ENCODE results near the gene OVCA2. TPM values are rescaled to one million over a fixed set of nuclear protein-coding genes. Genes with fewer than 3 reads are reported as not detected.

Gene OVCA2
- total RNA-seq, 1 experiment from 2014 or later = 35.4 TPM

GRCh38 chr17:2023692-2024571, 17.9 kb upstream of the OVCA2 start:
- Histone ChIP-seq H3K4me2 (peak overlapping the region; percentile 96), H3F3A (ENCODE audit: insufficient read depth, low read depth) (peaks cover 16% of the 10 kb centered on the region; the same call in 1 of the 2 replicates), H3K4me3 (peak overlapping the region; percentile 68; the same call in 1 of the 2 replicates), H3K4me1 (replicated peaks; ENCODE audit: insufficient read depth) (peaks cover 7% of the 10 kb centered on the region; the same call in 1 of the 2 replicates), H2AFZ (no peak overlapping the region), H3K9me3 (ENCODE audit: insufficient read depth, low read depth) (no peaks in the 10 kb centered on the region), H4K20me1 (ENCODE audit: insufficient read depth) (no peaks in the 10 kb centered on the region), H3K27me3 (ENCODE audit: insufficient read depth, low read depth) (peaks cover 39% of the 10 kb centered on the region), H3K9me2 (ENCODE audit: insufficient read depth) (no peaks in the 10 kb centered on the region), H3K27ac (no peak overlapping the region), H3K36me3 (ENCODE audit: low read depth) (no peaks in the 10 kb centered on the region), H3K79me2 (ENCODE audit: low read depth) (no peaks in the 10 kb centered on the region)
- intact Hi-C loops (cut with micrococcal nuclease; ENCODE audit: unreplicated experiment) = no loop called here
- TF ChIP-seq CTCF (conservative IDR thresholded peaks at IDR 0.05) = no peak
- TF ChIP-seq EZH2 (IDR thresholded peaks at IDR 0.05; ENCODE audit: low read depth) = no peak
- DNase-seq = peak; percentile 34 to 35
- CTCF ChIA-PET = interaction anchor here (0.6 to 1.1 kb wide), 3 partner anchors 10 to 154 kb away, joined by 3 to 8 read pairs (median 3); no protein-coding TSS in a partner anchor
- no TSS peak for BruUV-seq (replicated peaks)
- POLR2A ChIA-PET (ENCODE audit: unreplicated experiment) = interaction anchor here (0.6 kb wide), 1 partner anchor 1220 kb away, joined by 10 read pairs; no protein-coding TSS in a partner anchor

DNA sequence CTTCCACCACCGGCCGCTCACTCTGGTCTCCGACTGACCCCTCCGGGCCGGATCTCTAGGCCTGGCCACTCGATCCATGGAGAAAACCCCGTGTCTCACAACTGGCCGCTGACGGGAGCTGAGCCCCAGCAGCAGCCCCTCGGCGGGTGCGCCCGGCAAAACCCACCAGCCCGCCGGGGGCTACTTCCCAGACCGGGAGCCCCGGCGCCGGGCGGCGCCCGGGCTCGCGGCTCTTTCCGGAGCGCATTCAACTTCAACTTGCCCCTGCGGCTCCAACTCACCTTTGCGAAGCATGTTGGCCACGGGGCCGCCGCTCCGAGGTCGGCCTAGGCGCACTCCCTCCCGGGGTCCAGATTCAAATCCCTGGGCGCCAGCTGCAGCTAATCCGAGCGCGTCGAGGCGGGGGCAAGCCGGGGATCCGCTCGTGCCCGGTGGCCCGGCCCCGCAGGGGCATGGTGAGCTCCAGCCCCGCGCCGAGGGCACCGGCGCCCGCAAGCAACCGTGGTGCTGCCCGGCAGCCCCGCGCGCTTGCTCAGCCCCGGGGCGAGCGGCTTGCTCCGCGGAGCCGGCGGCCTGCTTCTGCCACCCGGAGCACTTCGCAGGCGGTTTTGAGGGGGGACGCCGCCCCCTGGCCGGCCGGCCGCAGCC, 17.1 kb upstream of the OVCA2 start:
- H3K4me3 ChIP-seq = peak overlapping the region; percentile 68; the same call in 1 of the 2 replicates
- H3K36me3 ChIP-seq (ENCODE audit: low read depth) = no peaks in the 10 kb centered on the region
- peak overlapping the region; percentile 89 for H2AFZ ChIP-seq
- H3K27me3 ChIP-seq (ENCODE audit: insufficient read depth, low read depth) = peaks cover 31% of the 10 kb centered on the region
- CTCF ChIA-PET = interaction anchor here (1.1 to 2.0 kb wide), 3 partner anchors 11 to 115 kb away, joined by 3 to 31 read pairs (median 3); no protein-coding TSS in a partner anchor
- H3K27ac ChIP-seq = no peak overlapping the region
- TF ChIP-seq EZH2 (IDR thresholded peaks at IDR 0.05; ENCODE audit: low read depth) (no peak; the same call in 1 of the 2 replicates), CTCF (conservative IDR thresholded peaks at IDR 0.05) (no peak)
- no TSS peak for BruUV-seq (replicated peaks)
- no peaks in the 10 kb centered on the region for H3K9me2 ChIP-seq (ENCODE audit: insufficient read depth)
- intact Hi-C loops (cut with micrococcal nuclease; ENCODE audit: unreplicated experiment) = no loop called here
- H3K4me1 ChIP-seq (replicated peaks; ENCODE audit: insufficient read depth) = peaks cover 10% of the 10 kb centered on the region; the same call in 1 of the 2 replicates
- peak in 1 of 2 experiments; percentile 27 for DNase-seq
- POLR2A ChIA-PET (ENCODE audit: unreplicated experiment) = interaction anchor here (0.5 kb wide), 1 partner anchor 779 kb away, joined by 3 read pairs; no protein-coding TSS in a partner anchor
- H3K9me3 ChIP-seq (ENCODE audit: insufficient read depth, low read depth) = no peaks in the 10 kb centered on the region
- H3K4me2 ChIP-seq = peak overlapping the region; percentile 96
- H3K79me2 ChIP-seq (ENCODE audit: low read depth) = no peaks in the 10 kb centered on the region
- H3F3A ChIP-seq (ENCODE audit: insufficient read depth, low read depth) = peaks cover 16% of the 10 kb centered on the region; the same call in 1 of the 2 replicates
- H4K20me1 ChIP-seq (ENCODE audit: insufficient read depth) = no peaks in the 10 kb centered on the region

DNA sequence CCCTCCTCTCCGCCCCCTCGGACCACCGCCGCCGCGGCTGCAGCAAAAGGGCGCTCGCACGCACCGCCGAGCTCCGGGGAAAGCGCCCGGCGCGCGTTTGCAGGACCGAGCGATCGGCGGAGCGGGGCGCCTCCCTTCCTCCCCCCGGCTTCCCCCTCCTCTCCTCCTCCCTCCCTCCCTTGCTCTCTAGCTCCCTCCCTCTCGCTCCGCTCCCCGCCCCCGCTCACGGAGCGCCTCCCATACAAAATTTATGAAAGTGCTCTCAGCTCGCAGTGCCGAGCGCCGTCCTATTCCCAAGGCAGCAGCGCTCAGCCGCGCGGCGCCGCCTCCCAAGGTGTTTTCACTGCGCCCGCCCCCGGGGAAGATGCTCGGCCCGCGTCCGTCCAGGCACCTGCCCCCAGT, 16.6 kb upstream of the OVCA2 start, which contains the start of gene RTN4RL1:
TSS of gene RTN4RL1 (minus strand) at position 115 of the 402 bp plus-strand sequence. CDS start 469 bp downstream, outside the sequence.
- POLR2A ChIA-PET (ENCODE audit: unreplicated experiment) = interaction anchor here (0.5 kb wide), 2 partner anchors 278 to 778 kb away, joined by 3 read pairs; partner anchors contain the start of genes SMG6 and SRR
- Histone ChIP-seq H3F3A (ENCODE audit: insufficient read depth, low read depth) (peaks cover 16% of the 10 kb centered on the region; the same call in 1 of the 2 replicates), H3K9me3 (ENCODE audit: insufficient read depth, low read depth) (no peaks in the 10 kb centered on the region), H3K27ac (no peak within 1 kb of the TSS), H3K4me3 (peak within 1 kb of the TSS; percentile 68), H3K9me2 (ENCODE audit: insufficient read depth) (no peaks in the 10 kb centered on the region), H3K36me3 (ENCODE audit: low read depth) (no peaks in the 10 kb centered on the region), H3K79me2 (ENCODE audit: low read depth) (no peaks in the 10 kb centered on the region), H2AFZ (peak within 1 kb of the TSS; percentile 89), H3K4me2 (peak within 1 kb of the TSS; percentile 96), H3K4me1 (replicated peaks; ENCODE audit: insufficient read depth) (peaks cover 10% of the 10 kb centered on the region; the same call in 1 of the 2 replicates), H4K20me1 (ENCODE audit: insufficient read depth) (no peaks in the 10 kb centered on the region), H3K27me3 (ENCODE audit: insufficient read depth, low read depth) (peaks cover 28% of the 10 kb centered on the region)
- TF ChIP-seq EZH2 (IDR thresholded peaks at IDR 0.05; ENCODE audit: low read depth) (no peak), CTCF (conservative IDR thresholded peaks at IDR 0.05) (no peak)
- CTCF ChIA-PET = interaction anchor here (0.6 to 2.0 kb wide), 6 partner anchors 12 to 1601 kb away, joined by 3 to 31 read pairs (median 3); no protein-coding TSS in a partner anchor
- peak; percentile 51 to 60 for DNase-seq
- BruUV-seq (replicated peaks) = no TSS peak
- intact Hi-C loops (cut with micrococcal nuclease; ENCODE audit: unreplicated experiment) = no loop called here

Measured in PC-9 (cell line).